GM19463 (cell line): ENCODE data around the gene NFIC.
"Not testable (repeated sequence)": the region's sequence is repeated elsewhere in the genome, so short reads cannot be mapped to it uniquely, and the experiment has no call there.

ENCODE experiments used
- ATAC-seq: cut with Tn5 transposase; IDR thresholded peaks from one replicate; pipeline ENCODE4 v1.9.1; 2021; ENCODE audit warnings: mild to moderate bottlenecking, moderate library complexity; ENCODE audit not compliant: unreplicated experiment

NFIC gene

DNA sequence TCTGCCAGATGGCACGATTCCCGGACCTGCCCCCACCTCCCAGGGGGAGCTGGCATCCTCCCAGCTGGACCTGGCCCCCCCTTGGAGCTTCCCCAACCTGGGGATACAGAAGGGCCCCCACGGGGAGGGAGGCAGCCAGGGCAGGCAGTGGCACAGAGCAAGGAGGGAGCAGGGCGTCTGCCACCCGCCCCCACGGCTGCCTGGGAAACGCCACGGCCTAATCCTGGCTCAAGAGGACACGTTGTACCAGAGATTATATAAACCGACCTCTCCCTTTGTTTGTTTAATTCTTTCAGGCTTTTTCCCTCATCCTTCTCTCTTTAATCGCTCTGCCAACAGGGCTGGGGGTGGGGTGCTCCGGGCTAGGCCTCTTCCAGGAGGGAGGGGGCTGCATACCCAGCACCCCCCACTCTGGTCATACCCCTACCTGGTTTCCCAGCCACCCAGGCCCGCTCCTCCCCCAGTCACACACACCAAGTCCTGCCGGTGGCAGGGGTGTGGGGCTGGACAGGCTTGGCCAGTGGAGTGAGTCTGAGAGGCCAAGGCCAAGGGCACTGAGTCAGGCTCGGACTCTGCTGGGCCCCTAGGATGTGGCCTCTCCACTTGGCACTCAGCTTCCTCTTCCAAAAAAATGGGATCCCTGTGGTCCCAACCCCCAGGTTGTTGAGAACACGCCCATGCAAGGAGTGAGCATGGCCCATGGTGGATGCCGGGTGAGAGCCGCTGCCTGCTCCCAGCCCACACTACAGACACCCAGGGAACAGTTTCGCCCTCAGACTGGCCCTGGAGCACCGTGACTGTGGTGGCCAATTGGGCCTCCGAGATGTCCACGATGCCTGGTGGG is 29.5 kb upstream of the NFIC start:
- ATAC-seq = no peak

DNA sequence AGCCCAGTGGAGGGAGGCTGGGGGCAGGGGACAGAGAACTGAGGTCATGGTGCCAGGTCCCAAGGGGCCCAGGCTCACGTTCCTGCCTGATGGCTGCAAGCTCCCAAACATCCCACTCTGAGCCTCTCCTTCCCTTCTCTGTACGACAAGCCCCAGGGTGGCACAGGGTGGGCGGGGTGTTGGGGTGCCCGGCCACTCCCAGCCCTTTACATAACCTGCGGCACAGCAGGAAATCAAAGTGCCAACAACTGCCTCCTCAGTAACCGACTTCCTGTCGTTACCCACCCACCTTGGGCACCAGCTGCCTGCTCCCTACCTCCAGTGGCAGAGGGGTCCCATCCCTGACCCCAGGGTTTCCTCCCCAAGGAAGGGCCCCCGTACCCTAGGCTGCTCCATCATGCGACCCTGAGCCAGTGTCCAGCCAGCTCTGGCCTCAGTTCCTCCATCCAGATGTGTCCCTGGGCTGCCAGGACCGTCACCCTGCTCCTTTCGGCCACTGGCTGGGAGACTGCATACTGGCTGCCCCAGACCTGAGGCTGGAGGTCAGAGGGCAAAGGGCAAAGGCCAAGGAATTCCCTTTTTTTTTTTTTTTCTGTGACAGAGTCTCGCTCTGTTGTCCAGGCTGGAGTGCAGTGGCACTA is 27.7 kb upstream of the NFIC start:
- ATAC-seq = no peak

DNA sequence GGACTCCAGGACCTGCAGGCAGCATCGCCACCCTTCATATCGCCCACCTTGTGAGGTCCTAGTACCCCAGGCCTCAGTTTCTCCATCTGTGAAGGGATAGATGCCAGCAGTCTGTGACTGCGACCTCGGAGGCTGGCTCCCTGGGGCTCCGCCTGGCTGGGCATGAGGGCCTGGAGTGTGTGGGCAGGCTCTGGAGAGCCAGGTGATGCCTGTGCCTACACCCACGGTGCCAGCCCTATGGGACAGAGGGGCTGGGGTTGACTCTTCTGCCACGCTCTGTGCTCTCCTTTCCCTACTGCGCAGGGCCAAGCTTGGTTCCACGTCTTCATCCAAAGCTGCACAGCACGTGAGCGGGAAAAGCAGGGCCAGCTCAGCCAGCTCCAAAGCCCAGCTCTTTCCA is 26.0 kb upstream of the NFIC start:
- no peak for ATAC-seq

DNA sequence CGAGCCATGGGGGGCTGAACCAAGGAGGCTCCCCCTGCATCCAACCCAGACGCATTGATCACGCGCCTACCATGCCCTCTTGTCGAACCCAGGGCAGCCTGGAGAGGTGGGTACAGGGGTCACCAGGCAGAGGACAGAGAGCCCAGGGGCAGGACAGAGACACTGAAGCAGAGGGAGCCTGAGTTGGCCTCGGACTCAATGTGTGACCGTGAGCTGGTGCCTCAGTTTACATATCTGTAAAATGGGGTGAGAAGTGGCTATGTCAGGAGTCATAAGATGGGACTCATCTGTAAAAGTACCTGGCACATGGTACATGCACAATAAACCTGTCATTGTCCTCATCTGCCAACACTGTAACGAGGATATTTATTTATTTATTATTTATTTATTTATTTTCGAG is 24.1 kb upstream of the NFIC start:
- no peak for ATAC-seq

DNA sequence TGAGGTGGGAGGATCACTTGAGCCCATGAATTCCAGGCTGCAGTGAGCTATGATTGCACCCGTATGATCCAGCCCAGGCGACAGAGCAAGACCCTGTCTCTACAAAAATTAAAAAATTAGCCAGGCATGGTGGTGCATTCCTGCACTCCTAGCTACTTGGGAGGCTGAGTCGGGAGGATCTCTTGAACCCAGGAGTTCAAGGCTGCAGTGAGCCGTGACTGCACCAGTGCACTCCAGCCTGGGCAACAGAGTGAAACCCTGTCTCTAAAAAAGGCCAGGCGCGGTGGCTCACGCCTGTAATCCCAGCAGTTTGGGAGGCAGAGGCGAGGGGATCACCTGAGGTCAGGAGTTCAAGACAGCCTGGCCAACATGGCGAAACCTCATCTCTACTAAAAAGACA is 23.4 kb upstream of the NFIC start:
- ATAC-seq = not testable (repeated sequence)

DNA sequence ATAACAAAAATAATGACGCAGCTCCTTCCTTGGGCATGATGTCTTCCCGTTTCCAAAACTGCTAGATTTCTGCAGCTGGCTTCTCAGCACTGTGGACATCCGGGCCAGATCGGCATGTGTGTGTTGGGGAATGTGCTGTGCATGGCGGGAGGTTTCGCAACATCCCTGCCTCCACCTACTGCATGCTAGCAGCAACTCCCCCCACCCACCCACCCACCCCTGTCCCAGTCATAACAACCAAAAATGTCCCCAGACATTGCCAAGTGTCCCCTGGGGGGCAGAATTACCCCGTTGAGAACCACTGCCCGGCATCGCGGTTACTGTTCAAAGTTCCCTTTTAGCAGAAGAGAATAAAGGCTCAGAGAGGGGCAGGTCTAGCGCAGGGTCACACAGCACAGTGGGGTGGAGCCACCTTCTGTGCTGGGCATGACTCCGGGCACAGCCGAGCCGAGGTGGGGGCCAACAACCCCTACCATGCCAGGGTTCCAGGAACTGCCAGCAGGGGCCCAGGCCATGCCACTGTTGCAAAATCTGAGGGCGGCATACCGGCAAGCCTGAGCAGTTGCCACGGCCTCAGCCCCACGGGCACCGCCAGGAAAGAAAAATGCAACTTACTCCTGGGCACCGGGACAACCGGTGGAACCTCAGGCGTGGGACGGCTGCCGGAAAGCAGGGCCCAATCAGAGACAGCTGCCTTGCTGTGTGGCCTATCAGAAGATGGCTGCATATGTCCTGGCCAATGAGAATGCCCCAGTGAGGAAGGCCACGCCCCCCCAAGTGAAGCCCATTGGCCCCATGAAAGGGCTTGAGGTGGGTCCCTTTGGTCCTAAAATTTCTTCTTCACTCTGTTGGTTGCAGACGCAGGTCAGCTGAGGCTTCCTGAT is 22.5 kb upstream of the NFIC start:
- no peak for ATAC-seq

DNA sequence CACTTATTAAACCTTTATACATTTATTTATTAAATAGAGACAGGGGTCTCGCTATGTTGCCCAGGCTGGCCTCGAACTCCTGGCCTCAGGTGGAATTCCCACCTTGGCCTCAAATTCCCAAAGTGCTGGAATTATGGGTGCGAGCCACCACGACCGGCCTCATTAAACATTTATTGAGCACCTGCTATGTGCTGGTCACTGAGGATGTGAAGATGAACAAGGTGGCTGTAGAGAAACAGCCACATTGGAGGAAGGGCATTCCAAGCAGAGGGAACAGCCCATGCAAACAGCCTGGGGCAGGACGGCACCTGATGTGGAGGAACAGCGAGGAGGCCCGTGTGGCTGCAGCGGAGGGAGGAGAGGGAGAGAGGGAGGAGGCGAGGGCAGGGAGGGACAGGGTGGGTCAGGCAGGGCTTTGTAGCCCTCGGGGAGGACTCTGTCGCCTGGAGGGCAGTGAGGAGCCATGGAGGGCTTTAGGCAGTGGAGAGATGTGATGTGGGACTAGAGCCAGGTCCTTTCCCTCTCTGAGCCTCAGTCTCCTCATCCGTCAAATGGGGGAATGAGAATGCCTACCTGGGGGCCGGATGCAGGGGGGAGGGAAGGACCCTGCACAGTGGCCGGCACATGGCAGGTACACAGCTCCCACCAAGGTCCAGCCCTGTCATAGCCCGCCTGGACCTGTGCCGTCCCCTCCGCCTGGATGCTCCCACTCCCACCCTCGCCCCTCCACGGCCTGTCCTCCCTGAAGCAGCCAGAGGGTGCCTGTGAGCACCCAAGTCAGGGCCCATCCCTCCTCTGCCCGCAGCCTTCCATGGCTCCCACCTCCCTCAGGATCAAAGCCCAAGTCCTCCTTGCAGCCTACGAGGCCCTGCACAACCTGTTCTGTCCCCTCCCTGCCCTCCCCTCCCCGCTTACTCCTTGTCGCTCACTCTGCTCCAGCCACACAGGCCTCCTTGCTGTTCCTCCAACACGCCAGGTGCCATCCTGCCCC is 21.5 kb upstream of the NFIC start:
- no peak for ATAC-seq

DNA sequence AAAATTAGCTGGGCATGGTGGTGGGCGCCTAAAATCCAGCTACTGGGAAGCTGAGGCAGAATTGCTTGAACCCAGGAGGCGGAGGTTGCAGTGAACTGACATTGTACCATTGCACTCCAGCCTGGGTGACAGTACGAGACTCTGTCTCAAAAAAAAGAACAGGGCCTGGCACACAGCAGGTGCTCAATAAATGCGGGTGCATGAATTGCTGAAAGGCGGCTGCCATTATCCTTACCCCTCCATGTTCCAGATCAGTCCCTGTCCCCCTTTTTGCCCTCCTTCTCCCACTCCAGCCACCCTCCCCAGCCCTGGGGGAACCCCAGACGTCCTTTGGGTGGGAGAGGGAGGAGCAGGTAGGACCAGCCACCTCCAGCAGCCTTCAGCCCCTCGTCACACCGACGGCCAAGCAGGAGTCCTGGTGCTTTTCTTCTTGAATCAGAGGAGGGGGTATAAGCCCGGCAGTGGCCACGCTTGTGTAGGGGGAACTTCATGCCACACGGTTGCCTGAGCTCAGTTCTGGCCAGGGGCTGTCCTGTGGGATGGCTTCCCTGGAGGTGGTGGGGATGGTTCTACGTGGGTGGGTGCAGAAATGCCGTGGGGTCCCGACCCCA is 20.4 kb upstream of the NFIC start:
- ATAC-seq = no peak

DNA sequence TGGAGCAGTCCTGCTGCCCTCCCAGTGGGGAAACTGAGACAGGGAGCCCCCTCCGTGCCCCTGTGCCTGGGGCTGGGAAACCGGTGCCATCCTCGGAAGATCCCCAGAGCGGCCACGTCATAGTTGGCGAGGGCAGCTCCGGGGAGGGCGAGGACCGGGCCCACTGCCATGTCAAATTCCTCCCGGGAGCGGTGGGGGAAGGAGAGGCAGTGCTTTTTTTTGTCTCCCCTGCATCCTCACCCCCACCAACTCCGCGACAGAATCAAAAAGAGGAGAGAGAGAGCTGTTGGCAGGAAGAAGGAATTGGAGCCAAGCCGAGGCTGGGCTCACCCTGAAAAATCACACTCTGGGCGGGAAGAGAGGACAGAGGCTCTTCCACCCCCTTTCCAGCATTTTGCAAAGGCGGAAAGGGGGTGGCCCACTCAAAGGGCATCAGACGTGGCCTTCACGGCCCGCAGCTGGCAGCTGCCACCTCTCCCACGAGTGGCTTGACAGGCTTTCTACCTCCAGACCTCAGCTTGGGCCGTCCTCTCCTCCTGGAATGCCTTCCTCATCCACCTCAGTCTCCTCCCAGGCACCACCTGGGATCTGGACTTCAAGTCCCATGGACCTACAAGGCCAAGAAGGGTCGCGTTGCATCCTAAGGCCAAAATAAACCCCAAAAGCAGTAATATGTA is 19.6 kb upstream of the NFIC start:
- ATAC-seq = no peak

DNA sequence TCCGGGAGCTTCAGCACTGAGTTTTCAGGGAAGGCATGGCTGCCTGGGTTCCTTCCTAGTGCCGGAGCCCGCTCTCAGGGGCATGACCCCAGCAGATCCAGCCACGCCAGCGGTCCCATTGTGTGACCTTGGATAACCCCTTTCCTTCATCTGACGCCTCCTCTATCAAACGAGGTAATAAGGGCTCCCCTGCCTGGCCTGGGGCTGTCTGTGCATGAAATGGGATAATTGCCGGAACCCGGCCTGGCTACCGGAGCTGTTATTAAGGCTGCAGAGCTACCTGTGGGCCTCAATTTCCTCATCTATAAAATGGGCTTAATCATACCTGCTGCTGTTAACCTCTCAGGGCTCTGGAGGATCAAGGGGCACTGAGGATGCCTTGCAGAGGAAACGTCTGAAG is 18.3 kb upstream of the NFIC start:
- no peak for ATAC-seq

DNA sequence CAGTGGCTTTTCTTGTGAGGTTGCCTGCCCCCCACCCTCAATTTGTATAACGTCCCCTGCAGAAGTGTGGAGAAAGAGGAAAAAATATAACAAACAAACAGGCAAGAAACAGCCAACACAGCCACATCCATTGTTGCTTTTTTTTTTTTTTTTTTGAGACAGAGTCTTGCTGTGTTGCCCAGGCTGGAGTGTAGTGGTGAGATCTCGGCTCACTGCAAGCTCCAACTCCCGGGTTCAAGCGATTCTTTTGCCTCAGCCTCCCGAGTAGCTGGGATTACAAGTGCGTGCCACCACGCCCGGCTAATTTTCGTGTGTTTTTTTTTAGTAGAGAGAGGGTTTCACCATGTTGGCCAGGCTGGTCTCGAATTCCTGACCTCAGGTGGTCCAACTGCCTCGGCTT is 17.9 kb upstream of the NFIC start:
- ATAC-seq = not testable (repeated sequence)

DNA sequence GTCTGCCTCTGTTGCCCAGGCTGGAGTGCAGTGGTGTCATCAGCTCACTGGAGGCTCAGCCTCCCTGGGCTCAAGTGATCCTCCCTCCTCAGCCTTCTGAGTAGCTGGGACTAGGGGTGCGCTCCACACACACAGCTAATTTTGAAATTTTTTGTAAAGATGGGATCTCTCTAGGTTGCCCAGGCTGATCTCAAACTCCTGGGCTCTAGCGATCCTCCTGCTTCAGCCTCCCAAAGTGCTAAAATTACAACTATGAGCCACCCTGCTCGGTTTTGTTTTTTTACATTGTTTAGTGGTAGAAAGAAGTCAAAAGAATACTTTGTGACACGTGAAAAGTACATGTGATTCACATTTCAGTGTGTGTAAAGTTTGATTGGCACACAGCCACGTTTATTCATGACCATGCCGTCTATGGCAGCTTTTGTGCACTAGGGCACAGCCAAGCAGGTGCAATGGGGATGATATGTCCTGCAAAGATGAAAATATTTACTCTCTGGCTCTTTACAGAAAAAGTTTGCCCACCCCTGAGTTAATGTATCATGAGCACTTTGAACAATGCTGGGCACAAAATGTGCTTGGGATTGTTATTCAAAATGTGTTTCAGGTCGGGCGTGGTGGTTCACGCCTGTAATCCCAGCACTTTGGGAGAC is 16.2 kb upstream of the NFIC start:
- ATAC-seq = no peak

DNA sequence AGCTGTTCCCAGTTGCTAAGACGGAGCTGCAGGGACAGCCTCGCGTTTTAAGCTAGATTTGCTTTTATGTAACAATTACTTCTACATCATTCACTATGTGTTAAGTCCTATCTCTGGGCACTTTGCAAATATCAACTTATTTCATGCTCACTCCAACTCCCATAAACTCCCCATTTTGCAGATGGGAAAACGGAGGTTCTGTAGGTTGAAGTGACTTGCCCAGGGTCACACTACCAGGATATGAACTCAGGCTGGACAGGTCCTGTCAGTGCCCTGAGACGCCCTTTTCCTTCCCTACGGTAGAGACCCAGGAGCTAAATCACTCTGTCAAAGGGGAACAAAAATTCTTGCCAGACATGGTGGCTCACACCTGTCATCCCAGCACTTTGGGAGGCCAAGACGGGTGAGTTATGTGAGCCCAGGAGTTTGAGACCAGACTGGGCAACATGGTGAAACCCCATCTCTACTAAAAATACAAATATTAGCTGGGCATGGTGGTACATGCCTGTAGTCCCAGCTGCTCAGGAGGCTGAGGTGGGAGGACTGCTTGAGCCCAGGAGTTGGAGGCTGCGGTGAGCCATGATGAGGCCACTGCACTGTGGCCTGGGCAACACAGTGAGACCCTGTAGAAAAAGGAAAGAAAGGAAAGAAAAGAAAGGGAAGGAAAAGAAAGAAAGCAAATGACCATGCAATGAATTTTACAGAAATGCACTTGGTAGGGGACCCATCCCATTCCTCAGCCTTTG is 14.5 kb upstream of the NFIC start:
- no peak for ATAC-seq

DNA sequence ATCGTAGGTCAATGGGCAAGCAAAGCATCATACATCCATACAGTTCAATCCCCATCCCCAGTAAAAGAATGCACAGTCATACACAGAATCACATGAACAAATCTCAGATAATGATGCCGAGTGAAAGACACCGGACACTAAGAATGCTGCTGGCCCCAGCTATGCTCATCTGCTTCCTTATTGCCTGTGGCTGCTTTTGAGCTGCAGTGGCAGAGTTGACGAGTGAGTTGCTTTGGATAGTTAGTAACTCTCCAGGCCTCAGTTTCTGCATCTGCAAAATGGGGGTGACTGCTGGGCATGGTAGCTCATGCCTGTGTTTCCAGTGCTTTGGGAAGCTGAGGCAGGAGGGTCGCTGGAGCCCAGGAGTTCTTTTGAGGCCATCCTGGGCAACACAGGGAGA is 12.9 kb upstream of the NFIC start:
- ATAC-seq = no peak

DNA sequence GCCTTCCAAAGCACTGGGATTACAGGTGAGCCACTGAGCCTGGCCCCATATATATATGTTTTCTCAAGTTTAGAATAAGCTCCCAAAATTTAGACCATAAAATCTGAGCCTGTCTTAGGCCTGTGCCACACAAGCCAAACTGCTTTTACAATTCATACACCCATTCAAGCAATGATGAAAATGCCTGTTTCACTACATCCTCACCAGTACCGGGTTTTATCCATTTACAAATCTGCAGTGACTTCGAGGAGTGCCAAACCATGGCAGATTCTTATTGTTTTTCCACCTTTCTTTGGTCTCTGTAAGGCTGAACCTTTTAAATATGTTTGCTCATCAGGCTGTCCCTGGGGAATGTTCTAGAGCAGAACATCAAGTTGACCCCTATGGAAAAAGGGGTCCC is 9.6 kb upstream of the NFIC start:
- ATAC-seq = no peak

DNA sequence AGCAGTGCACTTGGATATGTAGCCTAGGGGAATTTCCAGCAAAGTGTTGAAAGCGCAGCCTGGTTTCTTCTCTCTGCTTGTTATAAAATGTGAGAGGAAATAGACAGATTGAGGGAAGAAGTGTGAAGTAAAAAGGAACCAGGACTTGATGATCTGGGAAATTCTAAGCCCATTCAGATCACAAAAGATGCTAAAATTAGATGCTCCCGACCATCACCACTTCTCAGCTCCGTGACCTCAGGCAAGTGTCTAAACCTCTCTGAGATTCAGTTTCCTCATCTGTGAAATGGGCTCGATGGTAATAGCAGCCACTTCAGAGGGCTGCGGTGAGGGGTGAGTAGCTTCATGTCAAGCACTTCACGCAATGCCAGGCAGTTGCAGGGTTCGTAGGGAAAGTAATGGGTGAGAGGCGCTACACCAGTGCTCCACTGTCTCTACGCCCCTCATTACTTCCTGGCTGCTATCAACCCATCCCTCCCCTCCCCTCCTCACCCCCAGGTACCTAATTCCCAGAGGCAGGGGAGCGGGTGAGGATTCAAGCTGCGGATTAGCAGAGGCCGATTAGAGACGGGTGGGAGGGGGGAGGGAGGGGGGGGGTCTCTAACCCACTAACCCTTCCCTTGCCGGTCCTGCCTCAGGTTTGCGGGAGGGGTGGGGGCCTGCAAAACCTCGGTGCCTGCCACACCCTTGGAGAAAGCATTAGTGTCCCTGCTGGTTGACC is 9.0 kb upstream of the NFIC start:
- ATAC-seq = no peak

DNA sequence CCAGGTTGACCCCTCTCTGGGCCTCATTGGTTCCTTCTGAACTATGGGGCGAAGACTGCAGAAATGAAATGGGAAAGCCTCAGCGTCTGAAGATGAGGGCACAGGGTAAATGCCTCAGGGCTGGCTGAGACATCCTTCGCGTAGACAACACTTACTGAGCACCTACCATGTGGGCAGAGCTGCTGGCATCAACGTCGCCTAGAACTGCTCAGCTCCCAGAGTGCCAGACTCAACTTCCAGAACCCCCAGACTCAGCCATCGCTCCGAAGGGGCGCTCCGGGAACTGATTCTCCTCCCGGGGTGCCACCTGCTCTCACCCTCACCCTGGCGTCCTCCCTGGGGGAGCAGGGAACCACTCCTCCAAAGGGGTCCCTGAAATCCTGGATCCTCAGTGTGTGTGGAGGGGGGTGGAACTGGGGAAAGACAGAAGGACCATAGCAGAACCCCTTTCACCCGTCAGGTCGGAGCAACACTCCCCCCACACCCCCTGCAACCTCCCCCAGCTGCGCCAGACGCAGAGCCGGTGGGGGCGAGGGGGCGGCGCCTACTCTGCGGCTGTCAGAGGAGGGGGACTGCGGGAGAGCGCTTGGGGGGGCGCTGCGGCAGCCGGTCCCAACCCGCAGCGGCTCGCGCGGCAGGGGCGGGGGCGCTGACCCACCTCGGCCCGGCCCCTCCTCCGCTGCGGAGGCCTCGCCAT is 8.2 kb upstream of the NFIC start:
- no peak for ATAC-seq
